ENCODE results near the gene NPTN.

DNA sequence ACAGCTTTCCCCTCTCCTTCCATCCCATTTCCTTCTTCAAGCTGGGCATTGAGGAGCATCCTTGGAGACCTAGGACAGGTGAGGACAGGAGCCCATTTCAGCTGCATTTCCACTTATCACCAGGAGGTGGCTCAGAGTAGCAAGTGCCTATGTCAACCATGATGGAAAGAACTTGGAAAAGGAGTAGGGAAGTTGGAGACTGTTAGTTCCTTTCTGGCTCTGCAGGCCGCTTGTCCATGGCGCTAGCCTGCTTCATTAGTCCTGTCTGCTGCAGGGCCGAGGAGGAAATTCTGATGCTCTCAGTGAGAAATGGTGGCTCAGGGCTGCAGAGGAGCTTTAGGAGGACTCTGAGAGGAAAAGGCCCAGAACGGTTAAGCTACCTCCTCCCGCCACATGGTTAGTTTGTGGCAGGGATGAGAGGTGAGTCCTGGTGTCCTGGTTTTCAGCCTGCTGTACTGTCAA lies 44.0 kb upstream of the NPTN start:
- TF ChIP-seq, protein P1, sequence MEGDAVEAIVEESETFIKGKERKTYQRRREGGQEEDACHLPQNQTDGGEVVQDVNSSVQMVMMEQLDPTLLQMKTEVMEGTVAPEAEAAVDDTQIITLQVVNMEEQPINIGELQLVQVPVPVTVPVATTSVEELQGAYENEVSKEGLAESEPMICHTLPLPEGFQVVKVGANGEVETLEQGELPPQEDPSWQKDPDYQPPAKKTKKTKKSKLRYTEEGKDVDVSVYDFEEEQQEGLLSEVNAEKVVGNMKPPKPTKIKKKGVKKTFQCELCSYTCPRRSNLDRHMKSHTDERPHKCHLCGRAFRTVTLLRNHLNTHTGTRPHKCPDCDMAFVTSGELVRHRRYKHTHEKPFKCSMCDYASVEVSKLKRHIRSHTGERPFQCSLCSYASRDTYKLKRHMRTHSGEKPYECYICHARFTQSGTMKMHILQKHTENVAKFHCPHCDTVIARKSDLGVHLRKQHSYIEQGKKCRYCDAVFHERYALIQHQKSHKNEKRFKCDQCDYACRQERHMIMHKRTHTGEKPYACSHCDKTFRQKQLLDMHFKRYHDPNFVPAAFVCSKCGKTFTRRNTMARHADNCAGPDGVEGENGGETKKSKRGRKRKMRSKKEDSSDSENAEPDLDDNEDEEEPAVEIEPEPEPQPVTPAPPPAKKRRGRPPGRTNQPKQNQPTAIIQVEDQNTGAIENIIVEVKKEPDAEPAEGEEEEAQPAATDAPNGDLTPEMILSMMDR (IDR thresholded peaks at IDR 0.05; ENCODE audit: insufficient read depth, low read length), result peak; percentile 64
- TF ChIP-seq, protein P2, sequence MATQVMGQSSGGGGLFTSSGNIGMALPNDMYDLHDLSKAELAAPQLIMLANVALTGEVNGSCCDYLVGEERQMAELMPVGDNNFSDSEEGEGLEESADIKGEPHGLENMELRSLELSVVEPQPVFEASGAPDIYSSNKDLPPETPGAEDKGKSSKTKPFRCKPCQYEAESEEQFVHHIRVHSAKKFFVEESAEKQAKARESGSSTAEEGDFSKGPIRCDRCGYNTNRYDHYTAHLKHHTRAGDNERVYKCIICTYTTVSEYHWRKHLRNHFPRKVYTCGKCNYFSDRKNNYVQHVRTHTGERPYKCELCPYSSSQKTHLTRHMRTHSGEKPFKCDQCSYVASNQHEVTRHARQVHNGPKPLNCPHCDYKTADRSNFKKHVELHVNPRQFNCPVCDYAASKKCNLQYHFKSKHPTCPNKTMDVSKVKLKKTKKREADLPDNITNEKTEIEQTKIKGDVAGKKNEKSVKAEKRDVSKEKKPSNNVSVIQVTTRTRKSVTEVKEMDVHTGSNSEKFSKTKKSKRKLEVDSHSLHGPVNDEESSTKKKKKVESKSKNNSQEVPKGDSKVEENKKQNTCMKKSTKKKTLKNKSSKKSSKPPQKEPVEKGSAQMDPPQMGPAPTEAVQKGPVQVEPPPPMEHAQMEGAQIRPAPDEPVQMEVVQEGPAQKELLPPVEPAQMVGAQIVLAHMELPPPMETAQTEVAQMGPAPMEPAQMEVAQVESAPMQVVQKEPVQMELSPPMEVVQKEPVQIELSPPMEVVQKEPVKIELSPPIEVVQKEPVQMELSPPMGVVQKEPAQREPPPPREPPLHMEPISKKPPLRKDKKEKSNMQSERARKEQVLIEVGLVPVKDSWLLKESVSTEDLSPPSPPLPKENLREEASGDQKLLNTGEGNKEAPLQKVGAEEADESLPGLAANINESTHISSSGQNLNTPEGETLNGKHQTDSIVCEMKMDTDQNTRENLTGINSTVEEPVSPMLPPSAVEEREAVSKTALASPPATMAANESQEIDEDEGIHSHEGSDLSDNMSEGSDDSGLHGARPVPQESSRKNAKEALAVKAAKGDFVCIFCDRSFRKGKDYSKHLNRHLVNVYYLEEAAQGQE (IDR thresholded peaks at IDR 0.05; ENCODE audit: insufficient replicate concordance, low read depth), result no peak
- TF ChIP-seq POLR2AphosphoS5 (IDR thresholded peaks at IDR 0.05; ENCODE audit: low read depth), result no peak
